HG03575 (cell line): ENCODE results near the gene OMG.
"Not testable (repeated sequence)": the region's sequence is repeated elsewhere in the genome, so short reads cannot be mapped to it uniquely, and the experiment has no call there.

Source experiments
- ATAC-seq: cut with Tn5 transposase; IDR thresholded peaks from one replicate; pipeline ENCODE4 v1.9.1; 2021; ENCODE audit not compliant: unreplicated experiment, insufficient number of reproducible peaks, low FRiP score; ENCODE audit errors: extremely low read depth

OMG gene

DNA sequence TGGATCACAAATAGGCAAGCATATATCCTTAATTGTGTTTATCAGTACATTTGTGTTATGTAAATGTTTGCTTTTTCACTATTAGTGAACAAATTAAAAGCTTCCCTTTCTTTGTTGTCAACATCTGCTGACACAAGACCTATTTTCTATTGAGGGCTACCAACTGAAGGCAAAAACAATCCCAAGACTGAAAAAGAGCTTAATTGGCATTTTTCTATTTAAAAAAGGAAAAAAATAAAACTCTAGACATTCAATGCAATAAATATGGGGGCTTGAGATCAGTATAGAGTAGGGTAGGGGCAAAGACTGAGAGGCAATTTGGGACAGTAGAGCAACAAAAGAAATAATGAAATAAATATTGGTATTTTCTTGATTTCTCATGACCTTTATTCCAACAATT lies 24.2 kb downstream of the OMG start:
- ATAC-seq, result no peak

- no peak for ATAC-seq
These were observed 24.8 kb downstream of the OMG start for GRCh38 chr17:31272236-31272635.

GRCh38 chr17:31269578-31269983 lies 27.5 kb downstream of the OMG start:
- no peak for ATAC-seq

DNA sequence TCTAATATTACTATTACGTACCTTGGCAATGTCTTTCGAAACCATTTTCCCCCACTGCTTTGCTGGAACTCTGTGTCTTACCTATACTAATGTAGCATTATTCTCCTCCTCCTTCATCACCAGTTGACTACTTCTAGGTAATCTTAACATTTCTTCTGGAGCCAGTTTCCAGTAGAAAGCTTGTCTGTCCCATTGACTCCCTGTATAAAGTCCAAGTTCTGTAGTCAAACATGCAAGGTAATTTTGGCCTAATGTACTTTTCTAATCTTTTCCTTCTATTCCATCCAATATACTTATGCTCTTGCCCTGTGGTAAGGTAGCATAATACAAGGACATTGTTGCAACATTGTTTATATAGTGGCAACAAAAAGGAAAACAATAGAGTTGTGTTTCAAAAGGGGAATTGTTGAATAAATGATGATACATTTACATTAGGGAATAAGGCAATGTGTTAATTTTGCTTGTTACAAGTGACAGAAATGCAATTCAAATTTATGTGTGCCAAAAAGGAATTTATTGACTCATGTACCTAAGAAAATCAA lies 27.9 kb downstream of the OMG start:
- no peak for ATAC-seq

DNA sequence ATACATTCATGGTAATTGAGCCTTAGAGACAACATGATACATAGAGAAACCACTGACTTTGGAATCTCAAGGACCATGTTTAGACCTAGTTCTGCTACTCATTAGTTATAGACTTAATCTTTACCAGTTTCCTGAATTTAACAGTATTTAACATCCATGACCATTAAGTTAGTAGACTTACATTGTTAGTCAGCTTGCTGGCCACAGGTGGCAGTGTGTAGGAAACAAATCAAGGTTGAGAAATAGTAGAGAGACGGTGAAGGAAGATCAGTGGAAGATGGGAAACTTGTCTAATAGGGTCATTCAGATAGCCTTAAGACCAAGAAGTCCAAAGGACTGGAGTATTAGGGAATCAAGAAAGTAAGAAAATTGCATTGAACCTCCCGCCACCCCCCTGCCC lies 31.0 kb downstream of the OMG start:
- ATAC-seq, result no peak

DNA sequence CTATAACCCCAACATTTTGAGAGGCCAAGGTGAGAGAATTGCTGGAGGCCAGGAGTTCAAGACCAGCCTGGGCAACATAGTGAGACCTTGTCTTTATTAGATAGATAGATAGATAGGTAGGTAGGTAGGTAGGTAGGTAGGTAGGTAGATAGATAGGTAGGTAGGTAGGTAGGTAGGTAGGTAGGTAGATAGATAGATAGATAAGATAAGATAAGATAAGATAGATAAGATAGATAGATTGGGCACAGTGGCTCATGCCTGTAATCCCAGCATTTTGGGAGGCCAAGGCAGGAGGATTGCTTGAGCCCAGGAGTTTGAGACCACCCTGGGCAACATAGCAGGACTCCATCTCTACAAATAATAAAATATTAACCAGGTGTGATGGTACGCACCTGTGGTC lies 34.1 kb downstream of the OMG start:
- not testable (repeated sequence) for ATAC-seq

DNA sequence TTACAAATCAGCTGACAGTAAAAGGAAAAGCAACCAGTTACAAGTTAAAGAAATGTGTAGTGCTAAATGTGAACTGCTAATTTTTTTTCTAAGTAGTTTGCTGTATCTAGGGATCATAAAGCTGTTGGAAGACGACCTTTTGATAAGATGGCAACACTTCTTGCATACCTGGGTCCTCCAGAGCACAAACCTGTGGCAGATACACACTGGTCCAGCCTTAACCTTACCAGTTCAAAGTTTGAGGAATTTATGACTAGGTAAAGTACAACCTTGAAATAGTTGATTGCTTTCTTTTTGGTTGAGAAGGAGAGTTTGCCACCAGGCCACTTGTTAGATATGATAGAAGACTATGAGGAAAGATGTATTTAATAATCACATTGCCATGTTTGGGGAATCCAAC lies 35.4 kb downstream of the OMG start:
- ATAC-seq, result no peak

GRCh38 chr17:31260151-31260550 lies 36.9 kb downstream of the OMG start:
- ATAC-seq, result no peak

DNA sequence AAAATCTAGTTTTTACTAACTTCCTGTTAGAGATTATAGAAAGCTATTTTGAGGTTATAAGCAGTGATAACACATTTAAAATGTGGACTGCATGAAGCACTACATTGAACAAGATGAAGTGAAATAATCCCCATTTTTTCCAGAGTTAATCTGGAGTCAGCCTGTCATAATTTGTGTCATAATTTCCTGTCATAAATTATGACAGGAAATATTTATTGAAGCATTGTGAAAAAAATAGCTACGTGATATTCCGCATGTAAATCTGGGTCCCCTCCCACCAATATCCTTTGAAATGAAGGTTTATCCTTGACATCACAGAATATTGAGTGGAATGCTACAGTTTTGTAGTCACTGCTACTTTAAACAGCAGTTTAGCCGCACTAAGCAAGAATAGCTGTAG lies 40.1 kb downstream of the OMG start:
- ATAC-seq, result no peak

- ATAC-seq, result no peak
These were observed 42.4 kb downstream of the OMG start for GRCh38 chr17:31254654-31255053.

GRCh38 chr17:31252741-31253140 lies 44.3 kb downstream of the OMG start:
- no peak for ATAC-seq

DNA sequence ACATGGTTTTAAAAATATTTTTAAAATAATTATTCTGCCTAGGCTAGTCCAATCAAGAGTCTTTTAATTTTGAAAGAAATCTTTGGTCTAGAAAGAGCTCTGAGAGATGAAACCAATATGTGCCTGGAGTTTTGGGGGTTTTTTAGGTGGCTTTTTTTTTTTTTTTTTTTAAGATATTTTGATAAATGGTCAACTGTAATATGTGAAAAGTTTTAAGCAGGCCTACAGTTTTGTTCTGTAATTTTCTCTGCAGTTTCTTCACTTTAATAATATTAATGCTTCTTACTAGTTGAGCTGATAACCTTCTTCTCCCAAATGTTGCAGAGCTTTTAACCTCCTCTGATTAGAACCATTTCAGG lies 45.1 kb downstream of the OMG start:
- no peak for ATAC-seq

- ATAC-seq, result no peak
These were observed 45.7 kb downstream of the OMG start for GRCh38 chr17:31251105-31251969.

DNA sequence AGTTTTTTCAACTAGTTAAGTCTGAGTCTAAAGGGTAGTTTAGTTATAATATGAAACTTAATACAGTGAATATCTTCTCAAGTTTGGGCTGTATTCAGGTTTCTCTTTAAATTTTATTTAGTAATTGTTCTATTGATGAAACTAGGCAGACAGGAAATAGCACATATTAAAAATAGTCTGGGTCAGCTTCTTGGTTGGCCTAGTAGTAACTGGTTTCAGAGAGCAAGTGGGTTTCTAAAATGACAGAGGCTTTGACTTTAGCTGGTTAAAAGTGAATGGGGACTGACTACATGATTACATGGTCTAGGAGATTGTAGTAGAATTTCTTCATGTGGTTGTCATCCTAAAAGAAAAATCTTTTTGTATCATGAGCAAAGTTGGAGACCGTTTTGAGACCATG lies 46.8 kb downstream of the OMG start:
- no peak for ATAC-seq

DNA sequence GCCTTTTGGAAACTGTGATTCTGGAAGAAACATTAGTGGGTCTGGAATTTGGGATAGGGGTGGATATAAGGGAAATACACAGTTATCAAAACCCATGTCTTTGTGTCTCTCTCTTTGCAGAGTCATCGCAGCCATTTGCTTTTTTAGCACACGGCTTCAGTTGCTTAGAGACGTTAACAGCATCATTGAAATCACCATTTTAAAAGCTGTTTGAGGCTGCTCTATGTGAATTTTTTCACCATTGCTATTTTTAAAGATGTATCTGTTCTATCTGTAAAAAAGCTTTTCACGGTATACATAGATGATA lies 47.3 kb downstream of the OMG start:
- ATAC-seq, result no peak

DNA sequence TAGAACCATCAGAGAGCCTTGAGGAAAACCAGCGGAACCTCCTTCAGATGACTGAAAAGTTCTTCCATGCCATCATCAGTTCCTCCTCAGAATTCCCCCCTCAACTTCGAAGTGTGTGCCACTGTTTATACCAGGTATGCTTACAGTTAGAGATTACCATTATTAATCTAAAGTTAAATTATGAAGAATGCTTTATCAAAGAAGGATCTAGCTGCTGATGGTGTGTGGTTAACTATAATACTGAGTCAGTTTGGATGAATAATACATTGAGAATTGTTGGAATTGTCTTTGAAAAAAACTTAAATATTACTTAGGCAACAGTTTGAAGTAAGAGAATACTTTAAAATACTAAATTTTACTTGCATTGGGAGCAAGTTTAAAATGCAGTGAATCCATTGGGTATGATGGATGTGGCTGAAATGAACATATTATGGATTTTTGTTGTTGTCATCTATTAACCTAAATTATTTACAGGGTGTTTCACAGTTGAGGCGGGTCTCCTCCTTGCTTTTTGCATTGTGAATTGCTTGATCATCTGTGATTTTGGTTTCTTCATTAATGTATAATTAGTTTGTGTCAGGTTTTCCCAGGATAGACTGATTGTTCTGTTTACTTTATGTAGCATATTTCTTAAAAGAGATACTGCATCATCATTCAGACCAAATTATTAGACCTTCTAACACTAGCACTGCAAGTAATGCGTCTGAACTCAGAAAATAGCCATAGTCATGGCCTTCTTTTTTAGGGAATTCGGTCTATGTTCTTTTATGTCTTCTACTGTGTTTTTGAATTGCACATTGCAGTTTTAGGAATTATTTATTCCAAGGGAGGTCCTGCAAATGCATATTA lies 47.8 kb downstream of the OMG start:
- ATAC-seq, result no peak
